IMR-90 (cell line): ENCODE data around the gene MS4A6A. TPM values are rescaled to one million over a fixed set of nuclear protein-coding genes. Genes with fewer than 3 reads are reported as not detected.

ENCODE experiments used
- ATAC-seq: fragments of 200-7000 bp; cut with Tn5 transposase; 2 replicates; pipeline ENCODE4 v1.9.1; 2020; ENCODE audit warnings: low read depth, mild to moderate bottlenecking, moderate library complexity
- BruUV-seq: library from RNA; stranded (reverse); fragments of 400-500 nt; replicated peaks from 2 replicates; lab custom pipeline; 2021; lab: Mats Ljungman, UMichigan
- CTCF ChIA-PET: fragments of 300-600 bp; formaldehyde crosslinking; extraction: SDS; loops from one replicate; lab custom pipeline; 2021; ENCODE audit warnings: antibody characterized with exemption; lab: Yijun Ruan, JAX
- POLR2A ChIA-PET: fragments of 300-600 bp; sonication (Branson Sonifier 250); formaldehyde crosslinking; loops from one replicate; lab custom pipeline; 2022; ENCODE audit warnings: antibody characterized with exemption; ENCODE audit not compliant: unreplicated experiment; lab: Charles Lee
- DNase-seq: peaks from one replicate; pipeline ENCODE4 v3.0.0; 2013
- H2AFZ ChIP-seq: replicated peaks from 2 replicates; pipeline ENCODE3; 2013; ENCODE audit warnings: low read length, mild to moderate bottlenecking; ENCODE audit not compliant: poor library complexity
- H2AK5ac ChIP-seq: 2 replicates; pipeline ENCODE4 v1.6.1; 2013; ENCODE audit warnings: low read depth, low read length, inconsistent platforms
- H2AK9ac ChIP-seq: replicated peaks from 2 replicates; pipeline ENCODE3; 2013; ENCODE audit warnings: mild to moderate bottlenecking, low read depth, low read length, moderate library complexity; ENCODE audit not compliant: poor library complexity
- H2BK120ac ChIP-seq: 2 replicates; pipeline ENCODE4 v1.6.1; 2013; ENCODE audit warnings: low read depth, low read length, inconsistent platforms
- H2BK15ac ChIP-seq: 3 replicates; pipeline ENCODE4 v1.6.1; 2013; ENCODE audit warnings: low read depth, low read length, inconsistent platforms
- H2BK20ac ChIP-seq: 2 replicates; pipeline ENCODE4 v1.6.1; 2013; ENCODE audit warnings: low read depth, mild to moderate bottlenecking, inconsistent platforms, low read length, moderate library complexity
- H2BK5ac ChIP-seq: 2 replicates; pipeline ENCODE4 v1.6.1; 2013; ENCODE audit warnings: mild to moderate bottlenecking, low read depth, low read length, inconsistent platforms; ENCODE audit not compliant: poor library complexity, severe bottlenecking
- H3K14ac ChIP-seq: replicated peaks from 2 replicates; pipeline ENCODE4 v1.6.1; 2013; ENCODE audit warnings: low read depth, low read length, inconsistent platforms
- H3K18ac ChIP-seq: 2 replicates; pipeline ENCODE4 v1.6.1; 2013; ENCODE audit warnings: low read depth, low read length, control low read depth
- H3K23ac ChIP-seq: 2 replicates; pipeline ENCODE4 v1.6.1; 2013; ENCODE audit warnings: low read depth, low read length, inconsistent platforms
- H3K27ac ChIP-seq: 2 replicates; pipeline ENCODE4 v1.5.1; 2013; ENCODE audit warnings: mild to moderate bottlenecking, control low read depth, low read length; ENCODE audit not compliant: insufficient read depth
- H3K27me3 ChIP-seq: 2 replicates; pipeline ENCODE4 v1.6.1; 2013; ENCODE audit warnings: low read length; ENCODE audit not compliant: control insufficient read depth, insufficient read depth
- H3K36me3 ChIP-seq: 2 replicates; pipeline ENCODE4 v1.6.1; 2013; ENCODE audit warnings: low read length, mixed read lengths; ENCODE audit not compliant: control insufficient read depth, insufficient read depth
- H3K4ac ChIP-seq: 2 replicates; pipeline ENCODE4 v1.6.1; 2013; ENCODE audit warnings: low read depth, low read length, inconsistent platforms
- H3K4me1 ChIP-seq: 2 replicates; pipeline ENCODE4 v1.6.1; 2013; ENCODE audit warnings: low read length, mixed read lengths; ENCODE audit not compliant: control insufficient read depth, insufficient read depth
- H3K4me2 ChIP-seq: 2 replicates; pipeline ENCODE4 v1.6.1; 2013; ENCODE audit warnings: low read depth, mild to moderate bottlenecking, control low read depth, low read length, moderate library complexity
- H3K4me3 ChIP-seq: 2 replicates; pipeline ENCODE4 v1.5.1; 2013; ENCODE audit warnings: low read depth, mild to moderate bottlenecking, control low read depth, low read length, moderate library complexity; ENCODE audit not compliant: insufficient read depth
- H3K56ac ChIP-seq: 2 replicates; pipeline ENCODE4 v1.6.1; 2013; ENCODE audit warnings: low read length, inconsistent platforms; ENCODE audit not compliant: insufficient read depth; ENCODE audit errors: extremely low read depth
- H3K79me1 ChIP-seq, 2 experiments: 2 replicates each; pipeline ENCODE4 v1.6.1; 2013; ENCODE audit warnings: low read length in 2 of 2, inconsistent platforms in 1 of 2, low read depth in 1 of 2
- H3K9ac ChIP-seq: 2 replicates; pipeline ENCODE4 v1.6.1; 2013; ENCODE audit warnings: low read depth, low read length, control low read depth
- H3K9me1 ChIP-seq: 2 replicates; pipeline ENCODE4 v1.6.1; 2013; ENCODE audit warnings: low read length, inconsistent platforms; ENCODE audit not compliant: insufficient read depth
- H3K9me3 ChIP-seq: 2 replicates; pipeline ENCODE4 v1.6.1; 2013; ENCODE audit warnings: low read length; ENCODE audit not compliant: control insufficient read depth, insufficient read depth
- H4K20me1 ChIP-seq: 2 replicates; pipeline ENCODE4 v1.6.1; 2013; ENCODE audit warnings: low read length, inconsistent platforms; ENCODE audit not compliant: insufficient read depth
- H4K5ac ChIP-seq: 2 replicates; pipeline ENCODE4 v1.6.1; 2013; ENCODE audit warnings: mild to moderate bottlenecking, low read depth, low read length, control low read depth
- H4K8ac ChIP-seq, 2 experiments: 2 replicates each; pipeline ENCODE4 v1.6.1; 2013; ENCODE audit warnings: low read depth in 2 of 2, low read length in 2 of 2, control low read depth in 1 of 2, inconsistent platforms in 1 of 2
- H4K91ac ChIP-seq: 2 replicates; pipeline ENCODE4 v1.6.1; 2013; ENCODE audit warnings: low read depth, low read length, inconsistent platforms; ENCODE audit not compliant: insufficient read depth
- BHLHE40 ChIP-seq: fragments of 150-350 bp; IDR thresholded peaks from 2 replicates; pipeline ENCODE4 v1.6.1; 2016; ENCODE audit warnings: mild to moderate bottlenecking, low read depth, low read length
- CEBPB ChIP-seq: IDR thresholded peaks from 2 replicates; pipeline ENCODE4 v1.6.1; 2012; ENCODE audit warnings: low read depth, low read length, improper control_type of control experiment
- CHD1 ChIP-seq: IDR thresholded peaks from 2 replicates; pipeline ENCODE4 v1.6.1; 2012; ENCODE audit warnings: low read depth, low read length, improper control_type of control experiment
- FOS ChIP-seq: fragments of 150-350 bp; IDR thresholded peaks from 2 replicates; pipeline ENCODE4 v1.6.1; 2016; ENCODE audit warnings: low read depth, low read length
- MAZ ChIP-seq: IDR thresholded peaks from 2 replicates; pipeline ENCODE4 v1.6.1; 2012; ENCODE audit warnings: low read depth, mild to moderate bottlenecking, low read length, improper control_type of control experiment, moderate library complexity, borderline replicate concordance
- MXI1 ChIP-seq: IDR thresholded peaks from 2 replicates; pipeline ENCODE4 v1.6.1; 2012; ENCODE audit warnings: low read depth, mild to moderate bottlenecking, low read length, moderate library complexity, borderline replicate concordance
- POLR2A ChIP-seq: IDR thresholded peaks from 2 replicates; pipeline ENCODE4 v1.6.1; 2012; ENCODE audit warnings: mild to moderate bottlenecking, low read depth, low read length
- RAD21 ChIP-seq: IDR thresholded peaks from 2 replicates; pipeline ENCODE4 v1.6.1; 2012; ENCODE audit warnings: low read length, improper control_type of control experiment
- RCOR1 ChIP-seq: IDR thresholded peaks from 2 replicates; pipeline ENCODE4 v1.6.1; 2012; ENCODE audit warnings: mild to moderate bottlenecking, low read length, improper control_type of control experiment; ENCODE audit not compliant: insufficient replicate concordance
- dilution Hi-C: fragments of 300-500 bp; cut with HindIII; formaldehyde crosslinking; loops from one replicate; pipeline ENCODE4 v1.14.3; 2018; ENCODE audit warnings: low sequenced_read_pairs; ENCODE audit not compliant: unreplicated experiment
- in situ Hi-C: fragments of 300-500 bp; cut with MboI; formaldehyde crosslinking; loops from 3 replicates; pipeline ENCODE4 v1.14.3; 2019; ENCODE audit warnings: low sequenced_read_pairs, inconsistent platforms, mixed read lengths
- intact Hi-C: fragments of 100-400 bp; cut with micrococcal nuclease; formaldehyde crosslinking; loops from 2 replicates; pipeline ENCODE4 v1.10.0; 2022
- polyA plus RNA-seq, 3 experiments: library from polyadenylated mRNA; depleted of rRNA; stranded (reverse); fragments of >200 nt; gene quantifications; 2 replicates each; pipeline ENCODE4 v1.2.3, GENCODE V29; 2012; ENCODE audit warnings: low replicate concordance in 1 of 3
- total RNA-seq: library from RNA; depleted of rRNA; stranded (reverse); fragments of >200 nt; gene quantifications from 2 replicates; pipeline ENCODE4 v1.2.3, GENCODE V29; 2012
- TF ChIP-seq, protein P1 (sequence below): conservative IDR thresholded peaks from 2 replicates; pipeline ENCODE4 v1.5.1; 2012; ENCODE audit warnings: mild to moderate bottlenecking, low read depth, low read length, improper control_type of control experiment
- TF ChIP-seq, protein P2 (sequence below): fragments of 150-350 bp; IDR thresholded peaks from 2 replicates; pipeline ENCODE4 v1.6.1; 2016; ENCODE audit warnings: low read depth, mild to moderate bottlenecking, low read length, moderate library complexity, borderline replicate concordance

Gene MS4A6A
- total and polyA plus RNA-seq, 2 of the 4 experiments (the other 2 are of a cell fraction), result not detected

DNA sequence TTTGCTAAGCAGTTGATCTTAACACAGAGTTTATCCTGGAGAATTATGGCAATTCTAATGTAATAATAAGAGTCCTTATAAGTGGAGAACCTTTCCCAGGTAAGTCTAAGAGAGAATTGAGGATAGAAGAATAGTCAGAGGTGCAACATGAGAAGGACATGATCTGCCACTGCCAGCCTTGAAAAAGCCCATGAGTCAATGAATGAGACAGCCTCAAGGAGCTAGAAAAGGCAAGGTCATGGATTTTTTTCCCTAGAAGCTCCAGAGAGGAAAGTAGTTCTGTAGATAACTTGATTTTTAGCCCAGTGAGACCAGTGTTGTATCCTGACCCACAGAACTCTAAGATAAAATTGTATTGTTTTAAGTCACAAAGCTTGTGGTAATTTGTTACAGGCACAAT, 16.9 kb downstream of the MS4A6A start:
- Histone ChIP-seq H2AFZ (no peak overlapping the region), H3K56ac (no peak overlapping the region), H3K4me3 (no peak overlapping the region), H2AK5ac (no peak overlapping the region), H3K18ac (no peak overlapping the region), H3K27me3 (no peaks in the 10 kb centered on the region), H2BK5ac (no peak overlapping the region), H4K91ac (no peak overlapping the region), H3K9me1 (no peaks in the 10 kb centered on the region), H4K20me1 (no peaks in the 10 kb centered on the region), H3K23ac (no peak overlapping the region), H3K36me3 (no peaks in the 10 kb centered on the region), H4K5ac (no peak overlapping the region), H3K27ac (no peak overlapping the region), H3K4me2 (no peak overlapping the region), H3K9me3 (peaks cover 8% of the 10 kb centered on the region; the same call in 1 of the 2 replicates), H2AK9ac (no peak overlapping the region), H3K79me1 (no peaks in the 10 kb centered on the region), H2BK20ac (no peak overlapping the region), H4K8ac (no peak overlapping the region), H2BK15ac (no peak overlapping the region), H3K4ac (no peak overlapping the region), H3K9ac (no peak overlapping the region), H3K14ac (no peak overlapping the region), H3K4me1 (no peaks in the 10 kb centered on the region), H2BK120ac (no peak overlapping the region)
- TF ChIP-seq, protein P1, sequence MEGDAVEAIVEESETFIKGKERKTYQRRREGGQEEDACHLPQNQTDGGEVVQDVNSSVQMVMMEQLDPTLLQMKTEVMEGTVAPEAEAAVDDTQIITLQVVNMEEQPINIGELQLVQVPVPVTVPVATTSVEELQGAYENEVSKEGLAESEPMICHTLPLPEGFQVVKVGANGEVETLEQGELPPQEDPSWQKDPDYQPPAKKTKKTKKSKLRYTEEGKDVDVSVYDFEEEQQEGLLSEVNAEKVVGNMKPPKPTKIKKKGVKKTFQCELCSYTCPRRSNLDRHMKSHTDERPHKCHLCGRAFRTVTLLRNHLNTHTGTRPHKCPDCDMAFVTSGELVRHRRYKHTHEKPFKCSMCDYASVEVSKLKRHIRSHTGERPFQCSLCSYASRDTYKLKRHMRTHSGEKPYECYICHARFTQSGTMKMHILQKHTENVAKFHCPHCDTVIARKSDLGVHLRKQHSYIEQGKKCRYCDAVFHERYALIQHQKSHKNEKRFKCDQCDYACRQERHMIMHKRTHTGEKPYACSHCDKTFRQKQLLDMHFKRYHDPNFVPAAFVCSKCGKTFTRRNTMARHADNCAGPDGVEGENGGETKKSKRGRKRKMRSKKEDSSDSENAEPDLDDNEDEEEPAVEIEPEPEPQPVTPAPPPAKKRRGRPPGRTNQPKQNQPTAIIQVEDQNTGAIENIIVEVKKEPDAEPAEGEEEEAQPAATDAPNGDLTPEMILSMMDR, result no peak
- TF ChIP-seq, protein P2, sequence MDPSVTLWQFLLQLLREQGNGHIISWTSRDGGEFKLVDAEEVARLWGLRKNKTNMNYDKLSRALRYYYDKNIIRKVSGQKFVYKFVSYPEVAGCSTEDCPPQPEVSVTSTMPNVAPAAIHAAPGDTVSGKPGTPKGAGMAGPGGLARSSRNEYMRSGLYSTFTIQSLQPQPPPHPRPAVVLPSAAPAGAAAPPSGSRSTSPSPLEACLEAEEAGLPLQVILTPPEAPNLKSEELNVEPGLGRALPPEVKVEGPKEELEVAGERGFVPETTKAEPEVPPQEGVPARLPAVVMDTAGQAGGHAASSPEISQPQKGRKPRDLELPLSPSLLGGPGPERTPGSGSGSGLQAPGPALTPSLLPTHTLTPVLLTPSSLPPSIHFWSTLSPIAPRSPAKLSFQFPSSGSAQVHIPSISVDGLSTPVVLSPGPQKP, result no peak
- no peak for TF ChIP-seq CEBPB
- TF ChIP-seq RCOR1, result no peak
- no peak for TF ChIP-seq MXI1
- no peak for TF ChIP-seq CHD1
- TF ChIP-seq RAD21, result no peak
- TF ChIP-seq FOS, result no peak
- no peak for TF ChIP-seq BHLHE40
- TF ChIP-seq POLR2A, result no peak
- TF ChIP-seq MAZ, result no peak
- intact Hi-C loops, result no loop called here
- ChIA-PET POLR2A (no interaction called here), CTCF (no interaction called here)
- ATAC-seq, result no peak
- in situ Hi-C loops, result no loop called here
- dilution Hi-C loops, result no loop called here
- no TSS peak for BruUV-seq
- no peak for DNase-seq
